GM12878 (cell line): ENCODE measurements around the gene TAF3. TPM values are rescaled to one million over a fixed set of nuclear protein-coding genes. Genes with fewer than 3 reads are reported as not detected.

Experiments used
- ATAC-seq: fragments of 200-7000 bp; cut with Tn5 transposase; 3 replicates; pipeline ENCODE4 v1.9.1; 2020; ENCODE audit warnings: mild to moderate bottlenecking, moderate library complexity
- BruUV-seq: library from RNA; stranded (reverse); fragments of 400-500 nt; replicated peaks from 2 replicates; lab custom pipeline; 2021; lab: Mats Ljungman, UMichigan
- CTCF ChIA-PET: fragments of 300-600 bp; sonication (Branson Sonifier 250); formaldehyde crosslinking; extraction: SDS; loops from one replicate; lab custom pipeline; 2021; ENCODE audit warnings: inconsistent platforms; lab: Yijun Ruan, JAX
- POLR2A ChIA-PET: fragments of 350-600 bp; formaldehyde crosslinking; extraction: SDS; loops from one replicate; lab custom pipeline; 2021; ENCODE audit warnings: inconsistent platforms; lab: Charles Lee
- RAD21 ChIA-PET: fragments of 300-600 bp; sonication (Branson Sonifier 250); formaldehyde crosslinking; loops from one replicate; lab custom pipeline; 2023; ENCODE audit warnings: antibody characterized with exemption; ENCODE audit not compliant: unreplicated experiment; lab: Charles Lee
- SMC1A ChIA-PET: fragments of 300-600 bp; sonication (Branson Sonifier 250); formaldehyde crosslinking; loops from one replicate; lab custom pipeline; 2023; ENCODE audit not compliant: unreplicated experiment, uncharacterized antibody; lab: Charles Lee
- DNase-seq: peaks from one replicate; pipeline ENCODE4 v3.0.0-alpha.2; 2011; ENCODE audit warnings: low read depth, low spot score
- FAIRE-seq: peaks from 3 replicates; lab custom pipeline; 2011; peaks lifted over from hg19 to GRCh38; lab: Jason Lieb, UNC
- H2AFZ ChIP-seq: 2 replicates; pipeline ENCODE4 v1.6.0; 2011; ENCODE audit warnings: low read depth, low read length, control low read depth; ENCODE audit not compliant: control insufficient read depth
- H3K27ac ChIP-seq: 2 replicates; pipeline ENCODE4 v1.5.1; 2011; ENCODE audit warnings: control low read depth; ENCODE audit not compliant: control insufficient read depth, insufficient read depth
- H3K27me3 ChIP-seq, 2 experiments: replicated peaks in 1 of 2; 2 replicates each; pipeline versions ENCODE4 v1.6.0 to v1.6.1; 2011; ENCODE audit warnings: low read length in 1 of 2; ENCODE audit not compliant: control insufficient read depth in 2 of 2, insufficient read depth in 2 of 2
- H3K36me3 ChIP-seq, 2 experiments: 2 replicates each; pipeline ENCODE4 v1.5.1; 2011; ENCODE audit warnings: low read length in 1 of 2; ENCODE audit not compliant: control insufficient read depth in 2 of 2, insufficient read depth in 2 of 2
- H3K4me1 ChIP-seq: 2 replicates; pipeline ENCODE4 v1.6.1; 2011; ENCODE audit warnings: mild to moderate bottlenecking, low read length, moderate library complexity, mixed read lengths; ENCODE audit not compliant: control insufficient read depth, insufficient read depth
- H3K4me2 ChIP-seq: 2 replicates; pipeline ENCODE4 v1.6.0; 2011; ENCODE audit warnings: control low read depth; ENCODE audit not compliant: control insufficient read depth, insufficient read depth
- H3K4me3 ChIP-seq: fragments of 200-600 bp; sonication (generic); 2 replicates; pipeline ENCODE4 v1.5.1; 2016
- H3K79me2 ChIP-seq: 2 replicates; pipeline ENCODE4 v1.6.0; 2011; ENCODE audit warnings: low read length; ENCODE audit not compliant: control insufficient read depth, insufficient read depth
- H3K9ac ChIP-seq: 2 replicates; pipeline ENCODE4 v1.8.0; 2011; ENCODE audit warnings: low read length, control low read depth, mixed read lengths; ENCODE audit not compliant: control insufficient read depth, insufficient read depth
- H3K9me3 ChIP-seq: replicated peaks from 3 replicates; pipeline ENCODE4 v1.5.1; 2011; ENCODE audit warnings: mild to moderate bottlenecking, low read length; ENCODE audit not compliant: control insufficient read depth, insufficient read depth
- H4K20me1 ChIP-seq: 2 replicates; pipeline ENCODE4 v1.6.0; 2011; ENCODE audit not compliant: control insufficient read depth, insufficient read depth
- BACH1 ChIP-seq: fragments of 450-650 bp; IDR thresholded peaks from 2 replicates; pipeline ENCODE4 v1.6.1; 2017; ENCODE audit warnings: mild to moderate bottlenecking, borderline replicate concordance
- BHLHE40 ChIP-seq, 2 experiments: fragments of 450-650 bp in 1 of 2; IDR thresholded peaks; 2 replicates each; pipeline ENCODE4 v1.6.1; 2011 to 2017; ENCODE audit warnings: low read depth in 2 of 2, borderline replicate concordance in 1 of 2, improper control_type of control experiment in 1 of 2, low read length in 1 of 2, mild to moderate bottlenecking in 1 of 2
- CBX5 ChIP-seq: sonication (generic); IDR thresholded peaks from 2 replicates; pipeline ENCODE4 v1.6.1; 2016; ENCODE audit warnings: low read depth, moderate library complexity, mild to moderate bottlenecking, inconsistent platforms
- CHD2 ChIP-seq: IDR thresholded peaks from 2 replicates; pipeline ENCODE4 v1.6.1; 2011; ENCODE audit warnings: low read depth, low read length, improper control_type of control experiment, borderline replicate concordance
- E2F8 ChIP-seq: fragments of 450-650 bp; IDR thresholded peaks from 2 replicates; pipeline ENCODE4 v1.6.1; 2018; ENCODE audit warnings: mild to moderate bottlenecking, low read depth, moderate library complexity; ENCODE audit not compliant: partially characterized antibody
- MEF2B ChIP-seq: fragments of 450-650 bp; IDR thresholded peaks from 2 replicates; pipeline ENCODE4 v1.6.1; 2018; ENCODE audit warnings: mild to moderate bottlenecking, moderate library complexity; ENCODE audit not compliant: partially characterized antibody, poor library complexity, severe bottlenecking
- RB1 ChIP-seq: fragments of 450-650 bp; formaldehyde crosslinking; IDR thresholded peaks from 2 replicates; pipeline ENCODE4 v1.6.1; 2017; ENCODE audit warnings: mild to moderate bottlenecking, borderline replicate concordance
- RELA ChIP-seq: fragments of 450-650 bp; IDR thresholded peaks from 2 replicates; pipeline ENCODE4 v1.8.0; 2014; ENCODE audit warnings: borderline replicate concordance; ENCODE audit not compliant: partially characterized antibody
- SIX5 ChIP-seq: IDR thresholded peaks from 2 replicates; pipeline ENCODE4 v1.6.1; 2011; ENCODE audit warnings: mild to moderate bottlenecking, low read depth, low read length, moderate library complexity; ENCODE audit not compliant: severe bottlenecking
- SPI1 ChIP-seq: IDR thresholded peaks from 2 replicates; pipeline ENCODE4 v1.6.1; 2011; ENCODE audit warnings: low read depth, mild to moderate bottlenecking, low read length, moderate library complexity, borderline replicate concordance; ENCODE audit not compliant: insufficient read depth
- SREBF2 ChIP-seq: IDR thresholded peaks from 2 replicates; pipeline ENCODE4 v1.6.1; 2012; ENCODE audit warnings: mild to moderate bottlenecking, low read length
- ZNF384 ChIP-seq: IDR thresholded peaks from 2 replicates; pipeline ENCODE4 v1.6.1; 2012; ENCODE audit warnings: low read depth, mild to moderate bottlenecking, low read length, improper control_type of control experiment, borderline replicate concordance
- WGBS: methylation state at CpG from one replicate; pipeline ENCODE4 v1.1.6; 2016; ENCODE audit warnings: low lambda C conversion rate; ENCODE audit not compliant: insufficient replicate concordance, insufficient coverage; ENCODE audit errors: missing lambda C conversion rate; 5-methylcytosine and 5-hydroxymethylcytosine counted together
- in situ Hi-C: fragments of 300-500 bp; cut with MboI; formaldehyde crosslinking; loops from 9 replicates; pipeline ENCODE4 v1.14.3; 2018; ENCODE audit warnings: mixed read lengths
- intact Hi-C: fragments of 100-400 bp; cut with micrococcal nuclease; formaldehyde crosslinking; loops from one replicate; pipeline ENCODE4 v1.14.2; 2022; ENCODE audit not compliant: unreplicated experiment
- polyA plus RNA-seq, 11 experiments: library from polyadenylated mRNA; depleted of rRNA in 4 of 11; unstranded in 6 of 11; stranded (reverse) in 5 of 11; fragments of >200 nt; fragmentation: Nextera tagmentation in 4 of 11; fragmentation: Illumina TruSeq in 1 of 11; extraction: Ambion mirVana in 4 of 11; extraction: Trizol in 1 of 11; gene quantifications; 1 replicate in 1 of 11; 2 replicates in 10 of 11; pipeline versions ENCODE4 v1.2.1 to v1.2.3, GENCODE V29; 2011 to 2016; ENCODE audit warnings: inconsistent platforms in 2 of 11, missing spikeins in 2 of 11, low read depth in 1 of 11
- total RNA-seq, 4 experiments: library from RNA; depleted of rRNA in 3 of 4; stranded (reverse); fragments of >200 nt in 3 of 4; fragmentation: Illumina TruSeq in 1 of 4; extraction: Trizol in 1 of 4; gene quantifications; 2 replicates each; pipeline versions ENCODE4 v1.2.1 to v1.2.3, GENCODE V29; 2013 to 2021

Gene TAF3
- total and polyA plus RNA-seq, 10 of the 15 experiments (the other 5 are each of a cell fraction or from before 2014, with no cell fraction given), result 2.0 to 10.1 (median 3.7) TPM

GRCh38 chr10:8004469-8005000, 186.2 kb downstream of the TAF3 start:
- ChIA-PET SMC1A (interaction anchor here (1.1 kb wide), 1 partner anchor 14 kb away, joined by 3 read pairs; no protein-coding TSS in a partner anchor), POLR2A (no interaction called here), CTCF (interaction anchor here (2.0 kb wide), 1 partner anchor 9 kb away, joined by 8 read pairs; no protein-coding TSS in a partner anchor), RAD21 (no interaction called here)
- WGBS, result 50% methylated on average over 2 of the region's 2 CpGs
- Histone ChIP-seq H3K4me1 (no peaks in the 10 kb centered on the region; the same call in 1 of the 2 replicates), H3K79me2 (no peaks in the 10 kb centered on the region), H4K20me1 (no peaks in the 10 kb centered on the region), H3K9ac (no peak overlapping the region), H3K27ac (no peak overlapping the region), H3K4me3 (no peak overlapping the region), H3K4me2 (no peak overlapping the region), H3K27me3 (no peaks in the 10 kb centered on the region), H3K36me3 (no peaks in the 10 kb centered on the region), H3K9me3 (no peaks in the 10 kb centered on the region; the same call in 1 of the 3 replicates), H2AFZ (no peak overlapping the region)
- BruUV-seq, result no TSS peak
- intact Hi-C loops (no loop called here), in situ Hi-C loops (no loop called here)
- ATAC-seq (no peak), DNase-seq (no peak), FAIRE-seq (peak; percentile 72)
- TF ChIP-seq CBX5 (peak; percentile 93; the same call in 1 of the 2 replicates), ZNF384 (no peak), SREBF2 (no peak)

- no peak for FAIRE-seq
- intact Hi-C loops, result no loop called here
- ATAC-seq, result peak; percentile 72
- 60% methylated on average over 10 of the region's 10 CpGs for WGBS
- no TSS peak for BruUV-seq
- no peak overlapping the region for H3K4me2 ChIP-seq
- H4K20me1 ChIP-seq, result no peaks in the 10 kb centered on the region
- in situ Hi-C loops, result no loop called here
- no peaks in the 10 kb centered on the region; a peak in 2 of 4 replicates for H3K36me3 ChIP-seq
- SMC1A ChIA-PET, result interaction anchor here (0.7 to 1.3 kb wide), 2 partner anchors 20 to 1296 kb away, joined by 3 read pairs; no protein-coding TSS in a partner anchor
- no peaks in the 10 kb centered on the region; the same call in 1 of the 2 replicates for H3K4me1 ChIP-seq
- CTCF ChIA-PET, result no interaction called here
- no peaks in the 10 kb centered on the region for H3K27me3 ChIP-seq
- H3K4me3 ChIP-seq, result no peak overlapping the region
- RAD21 ChIA-PET, result no interaction called here
- H3K27ac ChIP-seq, result no peak overlapping the region
- no peaks in the 10 kb centered on the region; the same call in 1 of the 3 replicates for H3K9me3 ChIP-seq
- POLR2A ChIA-PET, result no interaction called here
- H2AFZ ChIP-seq, result no peak overlapping the region
- DNase-seq, result no peak
- no peaks in the 10 kb centered on the region for H3K79me2 ChIP-seq
- no peak overlapping the region for H3K9ac ChIP-seq
- TF ChIP-seq RELA, result no peak
- peak in 1 of 2 experiments; percentile 39; a peak in 1 of 4 replicates for TF ChIP-seq BHLHE40 (IDR thresholded peaks at IDR 0.05; ENCODE audit: borderline replicate concordance in 1 of 2, low read depth in 2 of 2, low read length in 1 of 2)
- peak; percentile 77 for TF ChIP-seq SPI1
- no peak for TF ChIP-seq CHD2
- no peak for TF ChIP-seq BACH1
- no peak for TF ChIP-seq E2F8
- TF ChIP-seq SIX5, result no peak
- TF ChIP-seq MEF2B, result no peak
- no peak for TF ChIP-seq RB1
Measured at GRCh38 chr10:8006274-8006999, 188.1 kb downstream of the TAF3 start.
